HG03432 (cell line): ENCODE results near the gene GSTM4.
"Not testable (repeated sequence)": the region's sequence is repeated elsewhere in the genome, so short reads cannot be mapped to it uniquely, and the experiment has no call there.

Source experiments
- ATAC-seq: cut with Tn5 transposase; IDR thresholded peaks from one replicate; pipeline ENCODE4 v1.9.1; 2021; ENCODE audit warnings: mild to moderate bottlenecking, moderate library complexity; ENCODE audit not compliant: unreplicated experiment

Gene GSTM4

DNA sequence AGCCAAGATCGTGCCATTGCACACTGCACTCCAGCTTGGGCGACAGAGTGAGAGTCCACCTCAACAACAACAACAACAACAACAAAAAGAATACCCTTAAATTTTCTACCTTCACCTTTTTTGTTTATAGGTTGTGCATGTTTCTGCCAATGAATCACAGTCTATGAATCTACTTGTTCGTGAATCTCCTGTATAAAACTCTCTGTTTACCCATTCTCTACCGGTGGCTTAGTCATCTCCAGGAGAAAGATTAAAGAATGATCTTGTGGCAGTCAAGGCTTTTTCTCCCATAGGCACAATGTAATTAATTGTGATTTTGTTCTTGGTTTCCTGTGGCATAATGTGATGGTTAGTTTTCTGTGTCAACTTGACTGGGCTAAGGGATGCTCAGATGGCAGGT lies 42.0 kb downstream of the GSTM4 start:
- not testable (repeated sequence) for ATAC-seq

- ATAC-seq, result not testable (repeated sequence)
These were observed 47.0 kb downstream of the GSTM4 start for GRCh38 chr1:109702940-109703339.

- ATAC-seq, result no peak
These were observed 48.3 kb downstream of the GSTM4 start for GRCh38 chr1:109704173-109704572.

GRCh38 chr1:109705411-109705810 lies 49.5 kb downstream of the GSTM4 start:
- ATAC-seq, result no peak

DNA sequence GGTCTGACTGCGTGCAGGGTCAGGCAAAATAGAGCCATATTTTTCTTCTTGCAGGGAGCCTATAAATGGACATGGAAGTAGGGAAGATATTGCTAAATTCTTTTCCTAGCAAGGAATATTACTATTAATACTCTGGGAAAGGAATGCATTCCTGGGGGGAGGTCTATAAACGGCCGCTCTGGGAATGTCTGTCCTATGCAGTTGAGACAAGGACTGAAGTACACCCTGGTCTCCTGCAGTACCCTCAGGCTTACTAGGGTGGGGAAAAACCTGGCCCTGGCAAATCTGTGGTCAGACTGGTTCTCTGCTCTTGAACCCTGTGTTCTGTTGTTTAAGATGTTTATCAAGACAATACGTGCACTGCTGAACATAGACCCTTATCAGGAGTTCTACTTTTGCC lies 53.0 kb downstream of the GSTM4 start:
- not testable (repeated sequence) for ATAC-seq

DNA sequence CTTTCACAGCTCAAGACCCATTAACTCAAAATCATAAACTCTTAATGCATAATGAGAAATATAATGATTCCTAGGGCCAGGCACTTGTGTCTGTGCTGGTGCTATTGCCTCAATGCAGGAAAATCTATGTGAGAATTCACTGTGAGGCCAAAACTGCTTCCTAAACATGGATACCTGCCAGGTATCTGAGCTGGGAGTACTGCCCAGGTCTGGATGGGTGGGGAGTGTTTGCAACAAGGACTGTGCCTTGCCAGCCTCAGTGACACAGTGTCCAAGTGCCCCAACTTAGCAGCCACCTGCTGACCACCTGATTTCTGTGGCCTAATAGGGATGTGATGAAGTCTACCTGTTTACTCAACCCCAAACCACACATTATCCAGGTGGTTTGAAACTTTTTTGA lies 53.9 kb downstream of the GSTM4 start:
- ATAC-seq, result not testable (repeated sequence)
